ENCODE data around the gene SACM1L.
"Not testable (repeated sequence)": the region's sequence is repeated elsewhere in the genome, so short reads cannot be mapped to it uniquely, and the experiment has no call there.

SACM1L gene

GRCh38 chr3:45670436-45670835 is 18.8 kb upstream of the SACM1L start:
- no peak for DNase-seq

GRCh38 chr3:45670991-45671390 is 18.2 kb upstream of the SACM1L start:
- DNase-seq, result no peak

DNA sequence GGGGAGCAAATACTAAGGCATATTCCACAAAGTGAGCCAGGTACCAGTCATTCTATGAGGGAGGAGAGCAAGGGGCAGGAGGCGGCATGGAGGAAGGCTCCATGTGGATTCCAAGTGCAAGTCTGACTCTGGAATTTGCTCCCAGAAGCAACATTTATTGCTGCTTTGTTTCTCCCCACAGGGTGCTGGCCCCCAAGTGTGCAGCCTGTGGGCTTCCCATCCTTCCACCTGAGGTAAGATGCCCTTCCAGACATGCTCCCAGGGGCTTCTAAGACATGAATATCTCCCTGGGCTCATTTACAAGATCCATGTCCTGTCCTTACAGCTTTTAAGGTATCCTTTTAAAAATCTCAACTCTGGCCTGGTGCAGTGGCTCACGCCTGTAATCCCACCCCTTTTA is 15.9 kb upstream of the SACM1L start:
- DNase-seq, result no peak

DNA sequence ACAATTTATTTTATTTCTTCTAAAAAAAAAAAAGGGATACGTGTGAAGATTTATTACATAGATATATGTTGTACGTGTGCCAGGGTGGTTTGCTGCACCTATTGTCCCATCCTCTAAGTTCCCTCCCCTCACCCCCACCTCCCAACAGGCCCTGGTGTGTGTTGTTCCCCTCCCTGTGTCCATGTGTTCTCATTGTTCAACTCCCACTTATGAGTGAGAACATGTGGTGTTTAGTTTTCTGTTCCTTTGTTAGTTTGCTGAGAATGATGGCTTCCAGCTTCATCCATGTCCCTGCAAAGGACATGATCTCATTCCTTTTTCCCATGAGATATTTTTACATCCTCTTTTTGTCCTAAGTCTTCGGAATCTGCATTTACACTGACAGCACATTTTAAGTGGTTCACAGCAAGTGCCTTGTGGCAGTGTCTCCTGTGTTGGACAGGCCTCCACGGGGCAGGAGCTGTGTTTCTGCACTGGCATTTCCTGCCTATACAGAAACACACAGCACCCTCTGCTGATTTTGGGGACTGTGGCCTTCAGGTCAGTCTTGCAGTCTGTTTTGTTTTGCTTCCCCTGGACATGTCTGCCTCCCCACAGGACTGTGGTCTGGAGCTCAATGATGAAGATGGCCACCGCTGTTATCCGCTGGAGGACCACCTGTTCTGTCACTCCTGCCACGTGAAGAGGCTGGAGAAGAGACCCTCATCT is 12.7 kb upstream of the SACM1L start:
- DNase-seq, result no peak

DNA sequence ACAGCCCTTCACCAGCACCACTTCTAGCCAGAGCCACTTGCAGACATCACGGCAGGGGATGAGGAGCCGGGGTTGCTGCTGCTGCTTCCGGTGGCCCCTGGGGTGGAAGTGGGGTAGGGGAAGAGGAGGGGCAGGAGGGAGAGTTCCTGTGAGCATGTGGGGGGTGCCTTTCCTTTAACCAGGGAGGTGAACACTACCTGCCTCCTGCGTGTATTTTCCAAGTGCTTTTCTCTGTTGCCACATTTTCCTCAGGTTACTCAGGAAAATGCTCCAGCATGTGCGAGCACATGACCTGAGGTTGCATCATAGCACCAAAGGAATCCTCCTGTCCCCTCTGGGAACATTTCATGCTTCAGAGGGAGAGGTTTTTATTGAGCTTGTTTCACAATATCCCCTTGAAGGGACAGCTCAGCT is 12.2 kb upstream of the SACM1L start:
- DNase-seq, result no peak

DNA sequence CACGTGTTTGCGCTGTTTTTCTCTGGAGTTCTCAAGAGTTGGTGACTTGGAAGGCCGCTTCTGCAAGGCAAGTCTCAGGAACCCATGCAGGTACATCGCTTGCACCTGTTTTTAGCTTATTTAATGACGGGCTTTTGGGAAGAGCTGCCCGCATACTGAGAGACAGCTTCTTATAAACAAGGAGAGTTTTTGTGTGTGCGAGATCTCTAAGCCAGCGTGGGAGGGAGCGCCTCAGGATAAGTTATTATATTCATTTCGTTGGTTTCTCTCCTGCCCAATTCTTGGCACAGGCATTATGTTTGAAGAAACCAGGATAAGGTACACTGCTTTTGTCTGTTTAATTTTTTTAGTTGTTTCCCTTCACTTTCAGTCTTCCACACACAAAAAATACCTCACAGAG is 11.4 kb upstream of the SACM1L start:
- DNase-seq, result no peak

DNA sequence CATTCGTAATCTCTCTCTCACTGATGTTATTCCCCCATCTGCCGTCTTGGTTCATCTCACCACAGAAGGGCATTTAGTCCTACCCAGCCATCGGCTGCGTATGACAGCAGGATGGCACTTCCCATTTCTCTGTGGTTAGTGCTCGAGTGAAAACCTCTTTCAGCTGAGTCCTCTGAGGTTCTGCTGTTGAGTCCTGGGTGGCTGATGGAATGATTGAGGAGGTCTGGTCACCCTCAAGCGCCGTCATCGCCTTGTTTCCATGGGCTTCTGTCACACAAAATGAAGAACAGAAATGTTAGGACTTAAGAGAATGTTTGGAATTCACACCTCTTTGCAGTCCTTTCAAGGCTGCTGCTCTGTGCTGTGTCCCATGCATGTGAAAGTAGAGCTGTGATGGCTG is 9.4 kb upstream of the SACM1L start:
- no peak for DNase-seq

DNA sequence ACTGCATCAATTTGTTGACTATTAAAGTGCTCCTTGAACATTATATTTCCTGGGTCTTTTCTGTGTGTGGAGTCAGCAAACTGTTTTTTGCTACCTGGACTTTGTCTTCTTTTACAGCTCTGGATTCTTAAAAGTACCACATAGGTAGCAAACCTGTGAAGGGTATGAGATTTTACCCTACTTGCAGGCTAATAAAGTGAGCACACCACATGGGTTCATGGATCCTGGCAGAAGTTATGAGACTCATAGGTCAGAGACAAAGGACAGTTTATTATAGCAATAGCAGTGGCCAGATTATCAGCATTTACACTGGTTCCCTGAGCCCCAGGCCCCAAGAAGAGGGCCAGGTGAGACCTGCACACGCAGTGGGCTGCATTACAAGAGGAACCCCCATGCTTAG is 8.0 kb upstream of the SACM1L start:
- no peak for DNase-seq

DNA sequence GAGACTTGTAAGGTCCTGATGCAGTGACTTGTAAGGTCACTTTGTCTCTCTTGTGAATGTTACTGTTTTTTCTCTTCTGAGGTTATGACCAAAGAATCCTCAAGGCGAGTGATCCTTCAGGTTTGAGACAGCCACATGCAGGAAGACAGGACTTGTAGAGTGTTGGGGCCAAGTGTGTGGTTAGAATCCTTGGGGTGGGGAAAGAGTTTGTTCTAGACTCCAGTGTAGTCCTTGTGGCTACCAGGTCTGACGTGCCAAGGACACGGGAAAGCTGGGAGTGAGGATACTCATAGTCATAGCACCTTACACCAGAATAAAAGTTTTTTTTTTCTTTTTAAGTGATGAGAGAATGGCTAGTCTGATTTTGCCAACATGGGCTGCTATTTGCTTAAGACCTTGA is 7.3 kb upstream of the SACM1L start:
- DNase-seq, result no peak

DNA sequence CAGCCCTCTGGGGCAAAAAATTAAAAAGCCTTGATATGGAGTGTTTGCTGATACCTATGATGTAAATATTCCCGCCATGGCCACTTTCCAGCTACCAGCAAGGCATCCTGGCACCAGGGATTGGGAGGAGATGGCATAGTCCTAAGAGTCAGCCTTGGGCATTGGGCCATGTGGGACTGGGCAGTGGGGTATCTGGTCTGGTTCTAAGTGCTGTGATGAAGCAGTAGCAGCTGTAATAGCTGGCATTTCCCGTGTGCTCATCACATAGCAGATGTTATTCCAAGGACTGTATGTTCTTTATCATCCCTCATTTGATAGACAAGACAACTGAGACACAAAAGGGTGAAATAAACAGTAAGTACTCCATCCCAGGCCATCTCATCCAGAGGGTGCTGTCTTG is 6.9 kb upstream of the SACM1L start:
- no peak for DNase-seq

- DNase-seq, result no peak
Observed at GRCh38 chr3:45682786-45683185, 6.4 kb upstream of the SACM1L start.

GRCh38 chr3:45683417-45684326 is 5.5 kb upstream of the SACM1L start:
- no peak for DNase-seq

DNA sequence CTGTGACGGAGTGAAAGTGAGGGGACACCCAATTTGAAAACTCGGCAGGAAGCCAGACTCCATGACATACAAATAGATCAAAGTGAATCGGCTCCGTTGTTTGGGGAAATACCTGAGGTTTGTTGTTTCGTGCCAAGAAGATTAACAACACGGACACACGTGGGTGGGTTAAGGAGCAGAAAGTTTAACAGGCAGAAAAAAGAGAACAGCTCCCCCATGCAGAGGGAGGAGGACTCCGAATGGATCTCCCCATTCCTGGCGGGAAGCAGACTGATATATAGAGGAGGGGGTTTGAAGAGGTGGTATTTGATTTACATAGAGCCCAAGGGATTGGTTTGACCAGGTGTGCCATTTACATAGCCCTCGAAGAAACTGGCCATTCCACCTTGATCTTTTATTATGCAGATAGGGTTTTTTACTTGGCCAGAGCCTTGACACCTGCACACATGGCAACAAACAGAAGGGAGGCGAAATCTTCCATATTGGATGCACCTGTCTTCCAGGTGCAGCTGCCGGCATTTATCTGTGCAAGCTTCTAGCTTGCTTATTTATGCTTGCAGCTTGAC is 4.8 kb upstream of the SACM1L start:
- DNase-seq, result no peak

GRCh38 chr3:45685722-45686121 is 3.5 kb upstream of the SACM1L start:
- not testable (repeated sequence) for DNase-seq

- DNase-seq, result no peak
Observed at GRCh38 chr3:45686850-45687249, 2.3 kb upstream of the SACM1L start.

DNA sequence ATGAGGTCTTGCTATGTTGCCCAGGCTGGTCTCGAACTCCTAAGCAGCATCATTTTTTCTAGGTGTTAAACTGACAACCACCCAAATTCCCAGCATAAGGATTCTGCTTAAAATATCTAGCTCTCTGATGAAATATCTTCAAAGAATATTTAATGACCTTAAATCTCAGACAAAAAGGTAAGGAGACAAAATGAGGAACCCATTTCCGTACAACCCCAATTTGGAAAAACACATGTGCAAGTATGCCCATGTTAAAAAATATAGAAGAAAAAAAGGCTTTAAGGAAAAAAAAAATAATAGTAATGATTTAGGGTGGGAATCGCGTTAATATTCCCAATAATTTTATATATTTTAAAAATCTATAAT is 1.4 kb upstream of the SACM1L start:
- DNase-seq, result peak; percentile 42

GRCh38 chr3:45688194-45688881 is 858 bp upstream of the SACM1L start:
- DNase-seq, result peak; percentile 75

DNA sequence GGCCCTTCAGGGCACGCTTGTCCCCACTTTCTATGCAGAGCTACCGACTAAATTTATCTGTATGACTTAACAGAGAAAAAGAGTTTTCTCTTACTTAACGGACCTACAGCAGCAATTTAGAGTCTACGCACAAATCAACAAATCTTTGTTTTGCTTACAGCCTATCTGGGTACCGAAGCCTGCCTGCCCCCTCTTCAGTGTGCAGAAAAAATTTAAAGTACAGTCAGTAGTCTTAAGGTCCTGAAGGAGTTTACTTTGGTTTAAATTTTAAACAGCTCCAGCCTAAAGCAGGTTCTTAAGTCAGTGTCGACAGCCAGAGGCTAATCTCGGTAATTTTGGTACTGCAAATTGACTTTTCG is 570 bp downstream of the SACM1L start:
- DNase-seq, result peak; percentile 8

- peak; percentile 70 for DNase-seq
Observed at GRCh38 chr3:45690336-45691035, 1.3 kb downstream of the SACM1L start.

GRCh38 chr3:45691842-45692241 is 2.6 kb downstream of the SACM1L start:
- no peak for DNase-seq

DNA sequence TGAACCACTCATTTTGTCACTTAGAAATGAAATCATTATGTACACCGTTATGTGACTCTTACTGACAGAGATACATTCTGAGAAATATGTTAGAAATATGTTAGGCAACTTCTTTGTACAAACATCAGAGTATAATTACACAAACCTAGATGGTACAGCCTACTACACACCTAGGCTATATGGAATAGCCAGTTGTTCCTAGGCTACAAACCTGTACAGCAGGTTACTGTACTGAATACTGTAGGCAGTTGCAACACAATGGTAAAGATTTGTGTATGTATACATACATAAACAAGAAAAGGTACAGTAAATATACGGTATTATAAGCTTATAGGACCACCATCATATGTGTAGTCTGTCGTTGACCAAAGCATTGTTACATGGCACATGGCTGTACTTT is 3.7 kb downstream of the SACM1L start:
- no peak for DNase-seq

GRCh38 chr3:45693941-45694521 is 4.8 kb downstream of the SACM1L start:
- DNase-seq, result no peak

GRCh38 chr3:45695166-45695565 is 6.0 kb downstream of the SACM1L start:
- not testable (repeated sequence) for DNase-seq
